PC-3 (cell line): ENCODE results near the gene AGTRAP. TPM values are rescaled to one million over a fixed set of nuclear protein-coding genes. Genes with fewer than 3 reads are reported as not detected.

Experiments used
- ATAC-seq: fragments of 200-7000 bp; cut with Tn5 transposase; 2 replicates; pipeline ENCODE4 v1.9.1; 2020; ENCODE audit warnings: mild to moderate bottlenecking, moderate library complexity
- BruUV-seq: library from RNA; stranded (reverse); fragments of 400-500 nt; replicated peaks from 2 replicates; lab custom pipeline; 2021; lab: Mats Ljungman, UMichigan
- CTCF ChIA-PET: fragments of 300-600 bp; sonication (Branson Sonifier 250); formaldehyde crosslinking; loops from one replicate; lab custom pipeline; 2022; ENCODE audit warnings: antibody characterized with exemption; lab: Charles Lee
- POLR2A ChIA-PET: fragments of 300-600 bp; sonication (Branson Sonifier 250); formaldehyde crosslinking; loops from one replicate; lab custom pipeline; 2022; ENCODE audit warnings: antibody characterized with exemption; ENCODE audit not compliant: unreplicated experiment; lab: Charles Lee
- DNase-seq: peaks from one replicate; pipeline ENCODE4 v3.0.0-alpha.2; 2015
- H2AFZ ChIP-seq: fragments of 300-600 bp; sonication (generic); 2 replicates; pipeline ENCODE4 v1.6.0; 2016; ENCODE audit warnings: antibody characterized with exemption, low read length
- H3F3A ChIP-seq: fragments of 300-600 bp; sonication (generic); one replicate; pipeline ENCODE4 v1.6.0; 2017; ENCODE audit warnings: antibody characterized with exemption, low read length, control low read depth, mild to moderate bottlenecking; ENCODE audit not compliant: unreplicated experiment
- H3K27ac ChIP-seq: fragments of 300-600 bp; sonication (generic); 2 replicates; pipeline ENCODE4 v1.5.1; 2016; ENCODE audit warnings: mild to moderate bottlenecking, low read length
- H3K27me3 ChIP-seq: fragments of 300-600 bp; sonication (generic); 2 replicates; pipeline ENCODE4 v1.6.1; 2016; ENCODE audit warnings: low read length, mixed read lengths
- H3K36me3 ChIP-seq: fragments of 300-600 bp; sonication (generic); 2 replicates; pipeline ENCODE4 v1.6.1; 2016; ENCODE audit warnings: low read depth, mixed run types, low read length, mixed read lengths
- H3K4me1 ChIP-seq: fragments of 300-600 bp; sonication (generic); 2 replicates; pipeline ENCODE4 v1.5.1; 2016; ENCODE audit warnings: low read length; ENCODE audit not compliant: insufficient read depth
- H3K4me2 ChIP-seq: fragments of 300-600 bp; sonication (generic); 2 replicates; pipeline ENCODE4 v1.6.0; 2016; ENCODE audit warnings: low read length
- H3K4me3 ChIP-seq: fragments of 300-600 bp; sonication (generic); 2 replicates; pipeline ENCODE4 v1.5.1; 2016; ENCODE audit warnings: mild to moderate bottlenecking, low read length, mixed read lengths
- H3K79me2 ChIP-seq: fragments of 300-600 bp; sonication (generic); 2 replicates; pipeline ENCODE4 v1.6.1; 2017; ENCODE audit warnings: low read length, mixed read lengths
- H3K9ac ChIP-seq: fragments of 300-600 bp; sonication (generic); 2 replicates; pipeline ENCODE4 v1.6.0; 2016; ENCODE audit warnings: mild to moderate bottlenecking, low read length
- H3K9me2 ChIP-seq: fragments of 300-600 bp; sonication (generic); replicated peaks from 2 replicates; pipeline ENCODE4 v1.6.1; 2016; ENCODE audit warnings: mixed run types, low read length, mixed read lengths
- H3K9me3 ChIP-seq: fragments of 300-600 bp; sonication (generic); 2 replicates; pipeline ENCODE4 v1.6.1; 2016; ENCODE audit warnings: low read length, mixed read lengths
- H4K20me1 ChIP-seq: fragments of 300-600 bp; sonication (generic); 2 replicates; pipeline ENCODE4 v1.6.1; 2016; ENCODE audit warnings: low read length, mixed read lengths
- EZH2 ChIP-seq: fragments of 300-600 bp; sonication (generic); IDR thresholded peaks from one replicate; pipeline ENCODE4 v1.6.1; 2017; ENCODE audit warnings: antibody characterized with exemption, mild to moderate bottlenecking, low read length; ENCODE audit not compliant: unreplicated experiment
- EZH2phosphoT487 ChIP-seq: fragments of 300-600 bp; sonication (generic); IDR thresholded peaks from 2 replicates; pipeline ENCODE4 v1.6.1; 2018; ENCODE audit warnings: mild to moderate bottlenecking, antibody characterized with exemption, low read length, borderline replicate concordance
- intact Hi-C: fragments of 100-400 bp; cut with micrococcal nuclease; formaldehyde crosslinking; loops from 2 replicates; pipeline ENCODE4 v1.9.0; 2023
- total RNA-seq: library from RNA; depleted of rRNA; stranded (reverse); fragments of >200 nt; gene quantifications from 2 replicates; pipeline ENCODE4 v1.2.3, GENCODE V29; 2014
- TF ChIP-seq, protein P1 (sequence below): fragments of 300-600 bp; sonication (generic); conservative IDR thresholded peaks from 2 replicates; pipeline ENCODE4 v1.5.1; 2017; ENCODE audit warnings: antibody characterized with exemption, low read depth, mild to moderate bottlenecking, low read length

AGTRAP gene
- total RNA-seq, 1 experiment from 2014 or later, result 73.5 TPM

DNA sequence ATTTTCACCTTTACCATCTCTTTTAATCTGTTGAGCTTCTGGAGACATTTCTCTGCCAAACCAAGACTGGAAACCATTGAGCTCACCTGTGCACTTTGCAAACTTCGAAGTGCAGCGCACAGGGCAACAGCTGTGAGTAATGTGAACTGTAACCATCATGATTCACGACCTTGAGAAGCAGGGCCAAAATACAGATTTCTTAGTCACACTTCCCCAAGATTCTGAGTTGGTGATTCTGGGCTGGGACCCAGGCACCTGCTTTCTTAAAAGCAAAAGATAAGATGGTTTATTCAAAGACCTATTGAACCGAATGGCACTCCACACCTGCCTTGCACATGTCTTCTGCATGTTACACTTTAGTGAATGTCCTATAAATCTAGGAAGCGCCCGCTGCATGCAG is 10.2 kb downstream of the AGTRAP start:
- Histone ChIP-seq H3K9ac (no peak overlapping the region), H2AFZ (no peak overlapping the region), H3K27me3 (no peaks in the 10 kb centered on the region), H3K36me3 (no peaks in the 10 kb centered on the region; the same call in 1 of the 2 replicates), H4K20me1 (no peaks in the 10 kb centered on the region), H3F3A (peaks cover 4% of the 10 kb centered on the region), H3K9me3 (no peaks in the 10 kb centered on the region), H3K27ac (no peak overlapping the region), H3K4me2 (no peak overlapping the region), H3K4me1 (peaks cover 14% of the 10 kb centered on the region), H3K9me2 (no peaks in the 10 kb centered on the region), H3K4me3 (no peak overlapping the region), H3K79me2 (no peaks in the 10 kb centered on the region)
- ATAC-seq, result peak; percentile 91
- BruUV-seq, result no TSS peak
- DNase-seq, result peak; percentile 71
- intact Hi-C loops, result no loop called here
- CTCF ChIA-PET, result no interaction called here
- POLR2A ChIA-PET, result no interaction called here
- TF ChIP-seq EZH2phosphoT487, result no peak
- no peak for TF ChIP-seq EZH2
- TF ChIP-seq, protein P1, sequence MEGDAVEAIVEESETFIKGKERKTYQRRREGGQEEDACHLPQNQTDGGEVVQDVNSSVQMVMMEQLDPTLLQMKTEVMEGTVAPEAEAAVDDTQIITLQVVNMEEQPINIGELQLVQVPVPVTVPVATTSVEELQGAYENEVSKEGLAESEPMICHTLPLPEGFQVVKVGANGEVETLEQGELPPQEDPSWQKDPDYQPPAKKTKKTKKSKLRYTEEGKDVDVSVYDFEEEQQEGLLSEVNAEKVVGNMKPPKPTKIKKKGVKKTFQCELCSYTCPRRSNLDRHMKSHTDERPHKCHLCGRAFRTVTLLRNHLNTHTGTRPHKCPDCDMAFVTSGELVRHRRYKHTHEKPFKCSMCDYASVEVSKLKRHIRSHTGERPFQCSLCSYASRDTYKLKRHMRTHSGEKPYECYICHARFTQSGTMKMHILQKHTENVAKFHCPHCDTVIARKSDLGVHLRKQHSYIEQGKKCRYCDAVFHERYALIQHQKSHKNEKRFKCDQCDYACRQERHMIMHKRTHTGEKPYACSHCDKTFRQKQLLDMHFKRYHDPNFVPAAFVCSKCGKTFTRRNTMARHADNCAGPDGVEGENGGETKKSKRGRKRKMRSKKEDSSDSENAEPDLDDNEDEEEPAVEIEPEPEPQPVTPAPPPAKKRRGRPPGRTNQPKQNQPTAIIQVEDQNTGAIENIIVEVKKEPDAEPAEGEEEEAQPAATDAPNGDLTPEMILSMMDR, result no peak

DNA sequence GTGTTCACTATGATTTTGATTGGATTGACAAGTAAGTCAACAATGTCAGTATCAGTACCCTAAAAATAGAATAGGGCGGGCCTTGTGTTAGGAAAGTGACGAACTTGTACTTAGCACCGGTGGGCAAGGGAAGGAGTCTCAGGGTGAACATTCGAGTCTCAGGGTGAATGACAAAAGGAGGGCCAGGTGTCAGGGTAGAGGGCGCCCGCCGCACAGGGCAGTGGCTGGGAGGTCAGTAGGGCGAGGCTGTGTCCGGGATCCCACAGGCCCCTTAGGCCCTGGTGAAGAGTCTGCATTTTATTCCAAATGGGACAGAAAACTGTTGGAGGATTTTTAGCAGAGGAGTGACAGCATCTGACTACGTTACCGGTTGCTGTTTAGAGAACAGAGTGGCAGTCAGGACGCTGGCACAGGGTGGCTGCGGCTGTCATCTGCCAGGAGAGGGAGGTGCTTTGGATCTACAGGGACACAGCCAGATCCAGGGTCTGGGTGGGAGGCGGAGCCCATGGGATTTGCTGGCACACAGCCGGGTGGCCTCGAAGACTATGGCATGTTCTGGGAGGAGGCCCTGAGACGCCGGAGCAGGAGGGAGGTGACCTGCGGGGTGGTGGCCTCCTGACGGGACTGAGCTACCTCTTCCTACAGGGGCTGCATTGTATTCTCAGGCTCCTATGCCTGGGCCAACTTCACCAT is 11.0 kb downstream of the AGTRAP start:
- Histone ChIP-seq H3K27me3 (no peaks in the 10 kb centered on the region), H3K27ac (no peak overlapping the region), H3K4me2 (no peak overlapping the region), H3K9ac (no peak overlapping the region), H3K36me3 (no peaks in the 10 kb centered on the region; the same call in 1 of the 2 replicates), H2AFZ (no peak overlapping the region), H4K20me1 (no peaks in the 10 kb centered on the region), H3K4me1 (peaks cover 14% of the 10 kb centered on the region), H3K4me3 (no peak overlapping the region), H3K9me2 (no peaks in the 10 kb centered on the region), H3K9me3 (no peaks in the 10 kb centered on the region), H3F3A (peaks cover 4% of the 10 kb centered on the region), H3K79me2 (no peaks in the 10 kb centered on the region)
- BruUV-seq, result no TSS peak
- TF ChIP-seq EZH2phosphoT487 (no peak), EZH2 (no peak)
- TF ChIP-seq, protein P1, result no peak
- ChIA-PET CTCF (no interaction called here), POLR2A (no interaction called here)
- DNase-seq (no peak), ATAC-seq (no peak)
- intact Hi-C loops, result no loop called here

DNA sequence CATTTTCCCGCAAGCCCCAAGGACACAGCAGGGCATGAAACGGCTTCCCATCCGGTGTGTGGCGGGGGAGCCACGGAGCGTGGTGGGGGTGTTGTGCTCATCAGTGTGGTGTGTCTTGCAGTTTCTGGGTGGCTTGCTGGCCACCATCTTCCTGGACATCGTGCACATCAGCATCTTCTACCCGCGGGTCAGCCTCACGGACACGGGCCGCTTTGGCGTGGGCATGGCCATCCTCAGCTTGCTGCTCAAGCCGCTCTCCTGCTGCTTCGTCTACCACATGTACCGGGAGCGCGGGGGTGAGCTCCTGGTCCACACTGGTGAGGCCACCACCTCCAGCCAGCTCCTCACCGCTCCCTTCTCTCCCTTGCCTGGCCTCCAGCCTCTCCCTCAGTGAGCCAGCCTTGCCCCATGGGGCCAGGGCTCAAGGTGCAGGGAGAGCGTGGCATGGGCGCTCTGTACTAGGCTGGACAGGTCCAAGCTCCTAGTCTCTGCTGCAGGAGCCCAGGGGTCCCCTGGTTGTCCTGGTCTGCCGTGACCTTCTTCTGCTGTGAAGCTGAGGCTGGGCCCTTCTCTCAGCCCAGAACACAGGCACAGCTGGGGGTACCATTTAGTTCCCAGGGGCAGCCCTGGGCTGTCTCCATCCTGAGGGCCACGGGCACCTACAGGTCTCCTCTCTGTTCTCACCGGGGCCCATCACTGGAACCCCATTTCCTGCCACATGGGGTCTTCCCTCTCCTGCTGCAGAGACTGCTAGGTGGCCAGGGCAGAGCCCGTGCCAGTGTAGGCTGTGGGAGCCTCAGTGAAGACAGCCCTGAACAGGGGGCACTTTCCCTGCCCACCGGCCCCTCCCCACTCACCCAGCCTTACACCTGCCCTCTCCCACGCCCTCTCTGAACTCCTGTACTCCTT is 12.6 kb downstream of the AGTRAP start:
- no peak for DNase-seq
- H3K79me2 ChIP-seq, result no peaks in the 10 kb centered on the region
- TF ChIP-seq, protein P1, result no peak
- TF ChIP-seq EZH2 (no peak), EZH2phosphoT487 (no peak)
- intact Hi-C loops, result no loop called here
- H2AFZ ChIP-seq, result no peak overlapping the region
- no peaks in the 10 kb centered on the region for H3K9me2 ChIP-seq
- no peaks in the 10 kb centered on the region for H4K20me1 ChIP-seq
- H3K27me3 ChIP-seq, result no peaks in the 10 kb centered on the region
- CTCF ChIA-PET, result no interaction called here
- H3K9ac ChIP-seq, result no peak overlapping the region
- no peak overlapping the region for H3K4me3 ChIP-seq
- ATAC-seq, result no peak
- peaks cover 4% of the 10 kb centered on the region for H3F3A ChIP-seq
- H3K4me2 ChIP-seq, result no peak overlapping the region
- no peak overlapping the region for H3K27ac ChIP-seq
- H3K9me3 ChIP-seq, result no peaks in the 10 kb centered on the region
- no peaks in the 10 kb centered on the region; the same call in 1 of the 2 replicates for H3K36me3 ChIP-seq
- H3K4me1 ChIP-seq, result peaks cover 14% of the 10 kb centered on the region
- POLR2A ChIA-PET, result no interaction called here
- BruUV-seq, result no TSS peak
